ENCODE data around the gene MC1R. TPM values are rescaled to one million over a fixed set of nuclear protein-coding genes. Genes with fewer than 3 reads are reported as not detected.
"Not testable (repeated sequence)": the region's sequence is repeated elsewhere in the genome, so short reads cannot be mapped to it uniquely, and the experiment has no call there.

The MC1R gene
- total RNA-seq, 6 experiments from 2014 or later: 0.31 to 1.6 (median 0.77) TPM

DNA sequence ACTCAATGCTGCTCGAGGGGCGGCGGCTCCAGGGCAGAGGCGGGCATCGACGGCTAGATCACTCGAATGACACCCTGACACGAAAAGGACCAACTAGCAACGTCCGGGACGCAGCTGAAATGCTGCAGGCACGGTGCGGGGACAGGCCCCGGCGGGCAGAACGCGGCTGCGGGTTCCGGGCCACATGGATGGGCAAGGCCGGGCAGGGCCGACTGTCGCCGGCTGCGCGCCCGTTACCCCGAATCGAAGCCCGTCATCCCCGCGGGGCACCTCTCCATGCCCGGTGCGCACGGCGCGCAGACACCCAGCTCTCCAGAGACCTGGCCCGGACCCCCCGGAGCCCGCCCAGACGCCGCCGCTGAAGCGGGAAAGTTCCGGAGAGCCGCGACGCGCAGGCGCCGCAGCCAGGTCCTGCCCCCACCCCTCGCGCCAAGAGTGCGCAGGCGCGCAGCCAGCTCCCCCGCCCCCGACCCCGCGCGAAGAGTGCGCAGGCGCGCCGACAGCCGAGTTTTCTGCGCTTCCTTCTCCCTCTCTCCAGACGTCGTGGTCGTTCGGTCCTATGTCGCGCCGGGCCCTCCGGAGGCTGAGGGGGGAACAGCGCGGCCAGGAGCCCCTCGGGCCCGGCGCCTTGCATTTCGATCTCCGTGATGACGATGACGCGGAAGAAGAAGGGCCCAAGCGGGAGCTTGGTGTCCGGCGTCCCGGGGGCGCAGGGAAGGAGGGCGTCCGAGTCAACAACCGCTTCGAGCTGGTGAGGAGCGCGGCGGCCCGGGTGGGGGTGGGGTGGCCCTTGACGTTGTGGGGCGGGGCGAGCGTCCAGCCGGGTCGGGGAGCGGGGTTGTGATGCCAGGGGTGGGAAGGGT, 45.3 kb upstream of the MC1R start, which contains the start of gene TCF25:
TSS of gene TCF25 (plus strand) at position 484 of the 863 bp plus-strand sequence. CDS start at position 560, 76 bp downstream.
- peak; percentile 86 to 90 (median 89) for DNase-seq
- TF ChIP-seq, protein P1, sequence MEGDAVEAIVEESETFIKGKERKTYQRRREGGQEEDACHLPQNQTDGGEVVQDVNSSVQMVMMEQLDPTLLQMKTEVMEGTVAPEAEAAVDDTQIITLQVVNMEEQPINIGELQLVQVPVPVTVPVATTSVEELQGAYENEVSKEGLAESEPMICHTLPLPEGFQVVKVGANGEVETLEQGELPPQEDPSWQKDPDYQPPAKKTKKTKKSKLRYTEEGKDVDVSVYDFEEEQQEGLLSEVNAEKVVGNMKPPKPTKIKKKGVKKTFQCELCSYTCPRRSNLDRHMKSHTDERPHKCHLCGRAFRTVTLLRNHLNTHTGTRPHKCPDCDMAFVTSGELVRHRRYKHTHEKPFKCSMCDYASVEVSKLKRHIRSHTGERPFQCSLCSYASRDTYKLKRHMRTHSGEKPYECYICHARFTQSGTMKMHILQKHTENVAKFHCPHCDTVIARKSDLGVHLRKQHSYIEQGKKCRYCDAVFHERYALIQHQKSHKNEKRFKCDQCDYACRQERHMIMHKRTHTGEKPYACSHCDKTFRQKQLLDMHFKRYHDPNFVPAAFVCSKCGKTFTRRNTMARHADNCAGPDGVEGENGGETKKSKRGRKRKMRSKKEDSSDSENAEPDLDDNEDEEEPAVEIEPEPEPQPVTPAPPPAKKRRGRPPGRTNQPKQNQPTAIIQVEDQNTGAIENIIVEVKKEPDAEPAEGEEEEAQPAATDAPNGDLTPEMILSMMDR (IDR thresholded peaks at IDR 0.05): no peak
- TF ChIP-seq POLR2A (IDR thresholded peaks at IDR 0.05): peak; percentile 75
- Histone ChIP-seq H3K27me3 (no peaks in the 10 kb centered on the region), H3K27ac (peak within 1 kb of the TSS; percentile 99), H3K4me1 (peaks cover 0 to 20% (median 7%) of the 10 kb centered on the region in 4 donors), H3K36me3 (peaks cover 0 to 8% (median 0%) of the 10 kb centered on the region in 4 donors), H3K4me3 (peak within 1 kb of the TSS; percentile 70 to 96 (median 89)), H3K9me3 (no peaks in the 10 kb centered on the region)
- peak; percentile 47 to 71 (median 62) for ATAC-seq
- intact Hi-C loops (cut with DNase I): loop anchor here in 1 of 2 donors (5.0 to 10.0 kb wide), 2 partner anchors 46 to 169 kb away; partner anchors contain the start of genes SPATA2L and SPIRE2
- under 1% methylated on average over 14 of the region's 104 CpGs for WGBS (ENCODE audit: insufficient coverage, low coverage, low lambda C conversion rate, missing lambda C conversion rate)

DNA sequence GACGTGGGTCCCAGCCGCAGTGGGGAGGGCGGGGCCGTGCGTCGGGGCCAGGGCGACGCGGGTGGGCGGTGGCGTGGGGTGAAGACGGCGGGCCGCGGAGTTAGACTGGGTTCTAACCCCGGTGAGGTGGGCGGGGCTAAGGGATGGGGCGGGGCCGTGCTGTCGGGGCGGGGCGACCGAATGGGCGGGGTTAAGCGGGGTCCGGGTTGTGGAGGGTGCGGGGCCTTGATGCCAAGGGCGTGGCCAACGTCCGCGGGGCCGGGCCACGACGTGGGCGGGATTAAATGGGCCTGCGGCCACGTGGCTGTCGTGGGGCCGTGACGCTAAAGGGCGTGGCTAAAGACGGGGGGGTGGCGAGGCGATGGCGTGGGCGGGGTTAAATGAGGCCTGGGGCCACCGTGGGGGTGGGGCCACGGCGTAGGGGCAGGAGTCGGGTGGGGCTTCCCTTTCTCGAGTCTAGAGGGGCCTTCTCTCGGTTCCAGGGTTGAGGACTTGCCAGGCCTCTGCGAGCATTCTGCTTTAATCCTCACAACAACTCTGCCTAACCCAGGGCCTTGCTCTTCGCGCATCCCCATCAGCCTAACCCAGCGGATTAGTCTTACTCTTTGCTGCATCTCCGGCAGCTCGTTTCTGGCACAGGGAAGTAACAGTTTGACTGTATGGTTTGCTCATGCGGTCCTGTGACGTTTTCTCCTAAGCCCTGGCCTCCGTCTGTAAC, 44.5 kb upstream of the MC1R start:
- peak overlapping the region; percentile 99 for H3K27ac ChIP-seq
- intact Hi-C loops (cut with DNase I): loop anchor here in 1 of 2 donors (5.0 to 10.0 kb wide), 2 partner anchors 47 to 169 kb away; partner anchors contain the start of genes SPATA2L and SPIRE2
- ATAC-seq: peak; percentile 89 to 93 (median 91)
- no peak for TF ChIP-seq POLR2A (IDR thresholded peaks at IDR 0.05)
- TF ChIP-seq, protein P1 (IDR thresholded peaks at IDR 0.05): no peak
- no peaks in the 10 kb centered on the region for H3K27me3 ChIP-seq
- H3K9me3 ChIP-seq: no peaks in the 10 kb centered on the region
- peaks cover 0 to 14% (median 0%) of the 10 kb centered on the region in 4 donors for H3K36me3 ChIP-seq
- 7% methylated on average over 26 of the region's 61 CpGs for WGBS (ENCODE audit: insufficient coverage, low coverage, low lambda C conversion rate, missing lambda C conversion rate)
- peak overlapping the region; percentile 70 to 96 (median 89) for H3K4me3 ChIP-seq
- peaks cover 0 to 20% (median 7%) of the 10 kb centered on the region in 4 donors for H3K4me1 ChIP-seq
- peak; percentile 98 for DNase-seq

DNA sequence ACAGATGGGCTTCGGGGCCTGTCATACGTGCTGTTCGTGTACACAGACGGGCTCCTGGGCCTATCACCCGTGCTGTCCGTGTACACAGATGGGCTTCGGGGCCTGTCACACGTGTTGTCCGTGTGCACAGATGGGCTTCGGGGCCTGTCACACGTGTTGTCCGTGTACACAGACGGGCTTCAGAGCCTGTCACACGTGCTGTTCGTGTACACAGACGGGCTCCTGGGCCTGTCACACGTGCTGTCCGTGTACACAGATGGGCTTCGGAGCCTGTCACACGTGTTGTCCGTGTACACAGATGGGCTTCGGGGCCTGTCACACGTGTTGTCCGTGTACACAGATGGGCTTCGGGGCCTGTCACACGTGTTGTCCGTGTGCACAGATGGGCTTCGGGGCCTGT, 39.5 kb upstream of the MC1R start:
- ATAC-seq, H3K27me3 ChIP-seq, DNase-seq, H3K9me3 ChIP-seq, H3K27ac ChIP-seq, H3K4me3 ChIP-seq: not testable (repeated sequence)
- Histone ChIP-seq H3K36me3 (peaks cover 6 to 54% (median 16%) of the 10 kb centered on the region in 4 donors), H3K4me1 (peaks cover 0 to 11% (median 4%) of the 10 kb centered on the region in 4 donors)
- WGBS (ENCODE audit: insufficient coverage, low coverage, low lambda C conversion rate, missing lambda C conversion rate): 80% methylated on average over 1 of the region's 28 CpGs
- intact Hi-C loops (cut with DNase I): loop anchor here in 1 of 2 donors (10.0 kb wide), 1 partner anchor 174 kb away; the partner anchor contains the start of gene SPATA2L

DNA sequence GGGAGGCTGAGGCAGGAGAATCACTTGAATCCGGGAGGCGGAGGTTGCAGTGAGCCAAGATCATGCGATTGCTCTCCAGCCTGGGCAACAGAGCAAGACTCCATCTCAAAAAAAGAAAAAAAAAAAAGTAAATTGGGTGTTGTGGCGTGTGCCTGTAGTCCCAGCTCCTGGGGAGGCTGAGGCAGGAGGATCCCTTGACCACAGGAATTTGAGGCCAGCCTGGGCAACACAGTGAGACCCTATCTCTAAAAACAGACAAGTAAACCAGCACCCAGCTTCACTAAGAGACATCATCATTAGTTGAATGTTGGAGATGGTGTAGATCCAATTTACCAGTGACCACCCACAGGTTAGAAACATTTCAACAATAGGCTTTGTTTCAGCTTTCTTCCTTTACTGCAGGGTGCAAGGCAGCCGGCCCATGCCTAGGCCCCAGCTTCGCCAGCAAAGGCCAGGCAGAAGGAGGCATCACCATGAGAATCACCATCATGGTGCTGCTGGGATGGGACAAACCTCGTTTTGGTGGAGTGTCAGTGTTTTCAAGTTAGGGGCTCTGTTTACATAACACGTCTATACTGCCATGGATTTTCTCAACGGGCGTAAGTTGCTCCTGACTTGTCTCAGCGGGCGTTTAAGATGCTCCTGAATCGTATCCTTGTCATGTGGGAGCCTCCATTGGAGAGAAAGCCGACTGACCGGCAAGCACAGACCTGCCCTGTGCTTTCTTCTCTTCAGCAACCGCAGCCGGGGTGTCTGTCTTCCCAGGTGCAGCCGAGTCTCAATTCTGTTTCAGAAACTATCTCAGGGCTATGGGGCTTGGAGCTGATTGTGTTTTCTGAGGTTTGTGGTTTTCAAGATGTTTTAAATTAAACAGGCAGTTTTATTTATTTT, 37.9 kb upstream of the MC1R start:
- DNase-seq (no peak), ATAC-seq (no peak)
- Histone ChIP-seq H3K9me3 (no peaks in the 10 kb centered on the region), H3K36me3 (peaks cover 7 to 60% (median 23%) of the 10 kb centered on the region in 4 donors), H3K4me1 (no peaks in the 10 kb centered on the region), H3K27me3 (no peaks in the 10 kb centered on the region), H3K4me3 (no peak overlapping the region), H3K27ac (no peak overlapping the region)
- TF ChIP-seq POLR2A (IDR thresholded peaks at IDR 0.05): no peak
- TF ChIP-seq, protein P1 (IDR thresholded peaks at IDR 0.05): no peak
- WGBS (ENCODE audit: insufficient coverage, low coverage, low lambda C conversion rate, missing lambda C conversion rate): 90% methylated on average over 2 of the region's 18 CpGs
- intact Hi-C loops (cut with DNase I): no loop called here

Data from right lobe of liver (tissue), 6 donors.